Kidney epithelial cell (primary cell): ENCODE results near the gene MAPK8. TPM values are rescaled to one million over a fixed set of nuclear protein-coding genes. Genes with fewer than 3 reads are reported as not detected.

Experiments
- DNase-seq: peaks from one replicate; pipeline ENCODE4 v3.0.0-alpha.2; 2010; ENCODE audit warnings: low read depth
- H3K27me3 ChIP-seq: 2 replicates; pipeline ENCODE4 v1.6.0; 2011; ENCODE audit warnings: low read length; ENCODE audit not compliant: control insufficient read depth, insufficient read depth
- H3K36me3 ChIP-seq: 2 replicates; pipeline ENCODE4 v1.5.1; 2011; ENCODE audit warnings: low read length; ENCODE audit not compliant: control insufficient read depth, insufficient read depth
- H3K4me3 ChIP-seq: 2 replicates; pipeline ENCODE4 v1.5.1; 2011; ENCODE audit warnings: low read depth, mild to moderate bottlenecking, control low read depth, low read length
- CTCF ChIP-seq: IDR thresholded peaks from 2 replicates; pipeline ENCODE4 v1.5.1; 2011; ENCODE audit warnings: mild to moderate bottlenecking, moderate library complexity, low read length, control low read depth, inconsistent platforms; ENCODE audit not compliant: insufficient read depth, poor library complexity, severe bottlenecking
- total RNA-seq: library from RNA; depleted of rRNA; stranded (reverse); fragments of >200 nt; gene quantifications from 2 replicates; pipeline ENCODE4 v1.2.3, GENCODE V29; 2015

MAPK8 gene
- total RNA-seq, 1 donor from 2014 or later, result 61.4 TPM

- Histone ChIP-seq H3K4me3 (no peak overlapping the region), H3K27me3 (no peaks in the 10 kb centered on the region), H3K36me3 (no peaks in the 10 kb centered on the region)
- no peak for TF ChIP-seq CTCF
- no peak for DNase-seq
Measured at GRCh38 chr10:48317321-48317990, 11.0 kb downstream of the MAPK8 start.

GRCh38 chr10:48322017-48322416 is 15.5 kb downstream of the MAPK8 start:
- DNase-seq, result no peak

GRCh38 chr10:48324580-48324979 is 18.1 kb downstream of the MAPK8 start:
- no peak overlapping the region for H3K4me3 ChIP-seq
- TF ChIP-seq CTCF, result no peak
- H3K27me3 ChIP-seq, result no peaks in the 10 kb centered on the region
- DNase-seq, result no peak
- H3K36me3 ChIP-seq, result no peaks in the 10 kb centered on the region

More at GRCh38 chr10:48322017-48322416, 15.5 kb downstream of the MAPK8 start:
- Histone ChIP-seq H3K27me3 (no peaks in the 10 kb centered on the region), H3K4me3 (no peak overlapping the region), H3K36me3 (no peaks in the 10 kb centered on the region)
- TF ChIP-seq CTCF, result no peak

- Histone ChIP-seq H3K4me3 (no peak overlapping the region), H3K36me3 (no peaks in the 10 kb centered on the region), H3K27me3 (no peaks in the 10 kb centered on the region)
- no peak for DNase-seq
- no peak for TF ChIP-seq CTCF
Measured at GRCh38 chr10:48330269-48330668, 23.8 kb downstream of the MAPK8 start.

GRCh38 chr10:48331436-48331835 is 25.0 kb downstream of the MAPK8 start:
- TF ChIP-seq CTCF, result no peak
- DNase-seq, result no peak
- H3K27me3 ChIP-seq, result no peaks in the 10 kb centered on the region
- H3K36me3 ChIP-seq, result no peaks in the 10 kb centered on the region
- no peak overlapping the region for H3K4me3 ChIP-seq
